Endodermal cell (in vitro differentiated cells): ENCODE measurements around the gene ZMYM2. TPM values are rescaled to one million over a fixed set of nuclear protein-coding genes. Genes with fewer than 3 reads are reported as not detected.
A peak's percentile ranks its signal among the peaks of the same experiment; 100 is the strongest.

ENCODE experiments used
- DNase-seq: peaks from one replicate; pipeline ENCODE4 v3.0.0-alpha.2; 2017
- H3K27ac ChIP-seq: 2 replicates; pipeline ENCODE4 v1.5.1; 2013; ENCODE audit warnings: mild to moderate bottlenecking, low read depth, low read length, moderate library complexity
- H3K27me3 ChIP-seq: 2 replicates; pipeline ENCODE4 v1.6.1; 2013; ENCODE audit warnings: mild to moderate bottlenecking, low read length, moderate library complexity; ENCODE audit not compliant: insufficient read depth, control insufficient read depth, poor library complexity, severe bottlenecking
- H3K36me3 ChIP-seq: 2 replicates; pipeline ENCODE4 v1.7.0; 2013; ENCODE audit warnings: mild to moderate bottlenecking, low read length, moderate library complexity; ENCODE audit not compliant: control insufficient read depth, insufficient read depth
- H3K4me1 ChIP-seq: one replicate; pipeline ENCODE4 v1.7.0; 2013; ENCODE audit warnings: low read length; ENCODE audit not compliant: control insufficient read depth, insufficient read depth
- H3K4me3 ChIP-seq: 2 replicates; pipeline ENCODE4 v1.5.1; 2013; ENCODE audit warnings: mild to moderate bottlenecking, low read length, moderate library complexity
- H3K9ac ChIP-seq: 2 replicates; pipeline ENCODE4 v1.6.1; 2013; ENCODE audit warnings: mild to moderate bottlenecking, low read length, moderate library complexity; ENCODE audit not compliant: poor library complexity, severe bottlenecking; ENCODE audit errors: extremely low read depth
- H3K9me3 ChIP-seq: 2 replicates; pipeline ENCODE4 v1.6.1; 2013; ENCODE audit warnings: mild to moderate bottlenecking, low read length, moderate library complexity; ENCODE audit not compliant: control insufficient read depth
- H3K27ac Mint-ChIP-seq: 2 replicates; pipeline ENCODE4 v1.8.0; 2020; ENCODE audit warnings: mixed read lengths
- H3K27me3 Mint-ChIP-seq: 2 replicates; pipeline ENCODE4 v1.8.0; 2021; ENCODE audit warnings: mild to moderate bottlenecking, mixed read lengths; ENCODE audit not compliant: insufficient read depth
- H3K36me3 Mint-ChIP-seq: 2 replicates; pipeline ENCODE4 v1.8.0; 2020; ENCODE audit warnings: low read depth, mixed read lengths
- H3K4me1 Mint-ChIP-seq: 2 replicates; pipeline ENCODE4 v1.8.0; 2020; ENCODE audit warnings: mixed read lengths
- H3K4me3 Mint-ChIP-seq: 2 replicates; pipeline ENCODE4 v1.8.0; 2020; ENCODE audit warnings: mild to moderate bottlenecking, moderate library complexity, mixed read lengths
- H3K9me3 Mint-ChIP-seq: 2 replicates; pipeline ENCODE4 v1.8.0; 2020; ENCODE audit warnings: mild to moderate bottlenecking, mixed read lengths
- WGBS, 2 experiments: methylation state at CpG; one replicate each; pipeline versions ENCODE4 v1.1.5 to v1.1.7; 2013; ENCODE audit warnings: missing lambda C conversion rate in 2 of 2, mixed read lengths in 1 of 2; ENCODE audit not compliant: insufficient coverage in 1 of 2, insufficient read length in 1 of 2; 5-methylcytosine and 5-hydroxymethylcytosine counted together
- total RNA-seq, 2 donors: library from RNA; stranded (reverse); fragmentation: NEBNext Ultra II Directional in 1 of 2; extraction: Animal tissue kit (Norgen Biotek cat#: 25700) in 1 of 2; gene quantifications; 2 replicates in 1 of 2; 3 replicates in 1 of 2; pipeline ENCODE4 v1.2.1, GENCODE V29; 2021
- TF ChIP-seq, protein P1 (sequence below): fragments of 200-600 bp; sonication (generic); conservative IDR thresholded peaks from 2 replicates; pipeline ENCODE4 v1.5.0; 2021; ENCODE audit warnings: antibody characterized with exemption, mild to moderate bottlenecking

ZMYM2 gene
- total RNA-seq, 2 donors from 2014 or later, result 200 to 207 TPM

- TF ChIP-seq, protein P1, sequence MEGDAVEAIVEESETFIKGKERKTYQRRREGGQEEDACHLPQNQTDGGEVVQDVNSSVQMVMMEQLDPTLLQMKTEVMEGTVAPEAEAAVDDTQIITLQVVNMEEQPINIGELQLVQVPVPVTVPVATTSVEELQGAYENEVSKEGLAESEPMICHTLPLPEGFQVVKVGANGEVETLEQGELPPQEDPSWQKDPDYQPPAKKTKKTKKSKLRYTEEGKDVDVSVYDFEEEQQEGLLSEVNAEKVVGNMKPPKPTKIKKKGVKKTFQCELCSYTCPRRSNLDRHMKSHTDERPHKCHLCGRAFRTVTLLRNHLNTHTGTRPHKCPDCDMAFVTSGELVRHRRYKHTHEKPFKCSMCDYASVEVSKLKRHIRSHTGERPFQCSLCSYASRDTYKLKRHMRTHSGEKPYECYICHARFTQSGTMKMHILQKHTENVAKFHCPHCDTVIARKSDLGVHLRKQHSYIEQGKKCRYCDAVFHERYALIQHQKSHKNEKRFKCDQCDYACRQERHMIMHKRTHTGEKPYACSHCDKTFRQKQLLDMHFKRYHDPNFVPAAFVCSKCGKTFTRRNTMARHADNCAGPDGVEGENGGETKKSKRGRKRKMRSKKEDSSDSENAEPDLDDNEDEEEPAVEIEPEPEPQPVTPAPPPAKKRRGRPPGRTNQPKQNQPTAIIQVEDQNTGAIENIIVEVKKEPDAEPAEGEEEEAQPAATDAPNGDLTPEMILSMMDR, result peak; percentile 78
- peak overlapping the region; percentile 63 for H3K4me3 Mint-ChIP-seq
- Histone ChIP-seq H3K36me3 (no peaks in the 10 kb centered on the region), H3K9me3 (no peaks in the 10 kb centered on the region), H3K4me3 (peak overlapping the region; percentile 77), H3K27ac (no peak overlapping the region), H3K4me1 (no peaks in the 10 kb centered on the region), H3K9ac (no peak overlapping the region), H3K27me3 (peaks cover 11% of the 10 kb centered on the region)
- H3K9me3 Mint-ChIP-seq, result no peaks in the 10 kb centered on the region
- H3K27ac Mint-ChIP-seq, result no peak overlapping the region
- H3K36me3 Mint-ChIP-seq, result no peaks in the 10 kb centered on the region
- 11 to 12% methylated on average over 21 to 45 of the region's 55 CpGs for WGBS, 2 experiments
- H3K27me3 Mint-ChIP-seq, result peaks cover 9% of the 10 kb centered on the region
- peak; percentile 90 for DNase-seq
- peaks cover 7% of the 10 kb centered on the region for H3K4me1 Mint-ChIP-seq
These were observed 160.0 kb downstream of the ZMYM2 start for GRCh38 chr13:20118268-20119140.

- peaks cover 16% of the 10 kb centered on the region for H3K27me3 ChIP-seq
- TF ChIP-seq, protein P1, result no peak
- H3K4me3 ChIP-seq, result no peak overlapping the region
- Mint-ChIP-seq H3K9me3 (no peaks in the 10 kb centered on the region), H3K27ac (no peak overlapping the region), H3K27me3 (peaks cover 17% of the 10 kb centered on the region), H3K36me3 (no peaks in the 10 kb centered on the region), H3K4me3 (peak overlapping the region; percentile 63), H3K4me1 (peaks cover 7% of the 10 kb centered on the region)
- no peaks in the 10 kb centered on the region for H3K9me3 ChIP-seq
- no peaks in the 10 kb centered on the region for H3K36me3 ChIP-seq
- 64 to 67% methylated on average over 3 of the region's 3 CpGs for WGBS, 2 experiments
- no peaks in the 10 kb centered on the region for H3K4me1 ChIP-seq
- no peak overlapping the region for H3K27ac ChIP-seq
- DNase-seq, result no peak
- H3K9ac ChIP-seq, result no peak overlapping the region
These were observed 161.4 kb downstream of the ZMYM2 start for GRCh38 chr13:20119960-20120359.

GRCh38 chr13:20121159-20121525 lies 162.6 kb downstream of the ZMYM2 start:
- Mint-ChIP-seq H3K36me3 (no peaks in the 10 kb centered on the region), H3K27ac (no peak overlapping the region), H3K4me3 (no peak overlapping the region), H3K4me1 (peaks cover 7% of the 10 kb centered on the region), H3K27me3 (peaks cover 22% of the 10 kb centered on the region), H3K9me3 (no peaks in the 10 kb centered on the region)
- Histone ChIP-seq H3K9me3 (no peaks in the 10 kb centered on the region), H3K4me3 (no peak overlapping the region), H3K9ac (no peak overlapping the region), H3K4me1 (no peaks in the 10 kb centered on the region), H3K27me3 (peaks cover 21% of the 10 kb centered on the region), H3K36me3 (no peaks in the 10 kb centered on the region), H3K27ac (no peak overlapping the region)
- DNase-seq, result peak; percentile 43
- WGBS, 2 experiments, result 73 to 92% methylated on average over 2 to 6 of the region's 7 CpGs
- TF ChIP-seq, protein P1, result no peak
